DMS53 treated with DMSO at 0.1 percent for 48 hours (cell line): Measurements from ENCODE around the gene MACC1.
"Not testable (repeated sequence)": the region's sequence is repeated elsewhere in the genome, so short reads cannot be mapped to it uniquely, and the experiment has no call there.

ENCODE experiments used
- DNase-seq: peaks from one replicate; lab custom pipeline; 2025; ENCODE audit not compliant: unreplicated experiment; lab: John Stamatoyannopoulos, UW

The MACC1 gene

GRCh38 chr7:20133803-20134202 is 83.4 kb downstream of the MACC1 start:
- no peak for DNase-seq

GRCh38 chr7:20132585-20132984 is 84.6 kb downstream of the MACC1 start:
- DNase-seq: no peak

DNA sequence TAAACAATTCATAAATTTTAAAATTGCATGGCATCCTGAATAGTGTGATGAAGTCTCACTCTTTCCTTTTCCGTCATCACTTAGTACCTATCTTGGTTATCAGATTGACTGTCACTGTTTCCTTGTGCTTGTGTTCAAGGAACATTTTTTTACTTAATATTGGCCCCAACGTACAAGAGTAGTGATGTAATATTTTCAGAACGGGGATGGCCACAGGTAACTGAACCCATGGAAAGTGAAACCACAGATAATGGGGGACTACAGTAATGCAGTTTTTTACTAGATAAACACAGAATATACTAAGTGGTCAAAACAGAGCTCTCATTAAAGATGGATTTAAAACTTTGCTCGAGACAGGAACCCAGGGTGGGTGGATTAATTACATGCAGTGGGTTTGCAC is 85.4 kb downstream of the MACC1 start:
- no peak for DNase-seq

DNA sequence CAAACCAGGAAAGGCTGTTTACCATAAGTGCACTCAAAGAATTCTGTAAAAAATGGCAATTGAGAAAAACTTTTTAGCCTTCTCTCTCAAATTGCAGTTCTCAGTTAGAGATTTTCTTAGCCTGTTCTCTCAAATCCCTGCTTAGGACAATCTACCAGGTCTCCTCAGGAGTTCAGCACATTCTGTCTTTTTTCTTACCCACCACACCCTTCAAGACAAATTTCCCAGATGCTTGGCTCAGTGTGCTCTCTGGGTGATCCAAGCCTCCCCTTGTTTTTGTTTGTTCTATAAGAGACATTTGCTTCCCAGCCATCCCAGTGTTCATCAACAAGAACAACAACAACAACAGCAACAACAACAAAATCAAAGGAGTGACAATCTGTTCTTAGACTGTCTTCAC is 87.3 kb downstream of the MACC1 start:
- no peak for DNase-seq

GRCh38 chr7:20128001-20128400 is 89.2 kb downstream of the MACC1 start:
- DNase-seq: no peak

DNA sequence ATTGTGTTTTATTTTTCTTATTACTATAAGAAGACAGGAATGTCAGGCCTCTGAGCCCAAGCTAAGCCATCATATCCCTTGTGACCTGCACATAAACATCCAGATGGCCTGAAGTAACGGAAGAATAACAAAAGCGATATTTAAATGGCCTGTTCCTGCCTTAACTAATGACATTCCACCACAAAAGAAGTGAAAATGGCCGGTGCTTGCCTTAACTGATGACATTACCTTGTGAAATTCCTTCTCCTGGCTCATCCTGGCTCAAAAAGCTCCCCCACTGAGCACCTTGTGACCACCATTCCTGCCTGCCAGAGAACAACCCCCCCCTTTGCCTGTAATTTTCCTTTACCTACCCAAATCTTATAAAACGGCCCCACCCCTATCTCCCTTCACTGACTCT is 91.1 kb downstream of the MACC1 start:
- DNase-seq: not testable (repeated sequence)

- not testable (repeated sequence) for DNase-seq
Measured at GRCh38 chr7:20124087-20124486, 93.1 kb downstream of the MACC1 start.

DNA sequence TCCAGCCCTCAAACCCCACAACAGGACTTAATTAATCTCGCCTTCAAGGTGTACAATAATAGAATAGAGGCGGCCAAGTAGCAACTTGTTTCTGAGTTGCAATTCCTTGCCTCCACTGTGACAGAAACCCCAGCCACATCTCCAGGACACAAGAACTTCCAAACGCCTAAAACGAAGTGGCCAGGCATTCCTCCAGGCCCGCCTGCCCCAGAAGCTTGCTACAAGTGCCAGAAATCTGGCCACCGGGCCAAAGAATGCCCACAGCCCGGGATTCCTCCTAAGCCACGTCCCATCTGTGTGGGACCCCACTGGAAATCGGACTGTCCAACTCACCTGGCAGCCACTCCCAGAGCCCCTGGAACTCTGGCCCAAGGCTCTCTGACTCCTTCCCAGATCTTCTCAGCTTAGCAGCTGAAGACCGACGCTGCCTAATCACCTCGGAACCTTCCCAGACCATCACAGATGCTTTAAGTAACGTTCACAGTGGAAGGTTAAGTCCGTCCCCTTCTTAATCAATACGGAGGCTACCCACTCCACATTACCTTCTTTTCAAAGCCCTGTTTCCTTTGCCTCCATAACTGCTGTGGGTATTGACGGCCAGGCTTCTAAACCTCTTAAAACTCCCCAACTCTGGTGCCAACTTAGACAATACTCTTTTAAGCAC is 94.4 kb downstream of the MACC1 start:
- not testable (repeated sequence) for DNase-seq

DNA sequence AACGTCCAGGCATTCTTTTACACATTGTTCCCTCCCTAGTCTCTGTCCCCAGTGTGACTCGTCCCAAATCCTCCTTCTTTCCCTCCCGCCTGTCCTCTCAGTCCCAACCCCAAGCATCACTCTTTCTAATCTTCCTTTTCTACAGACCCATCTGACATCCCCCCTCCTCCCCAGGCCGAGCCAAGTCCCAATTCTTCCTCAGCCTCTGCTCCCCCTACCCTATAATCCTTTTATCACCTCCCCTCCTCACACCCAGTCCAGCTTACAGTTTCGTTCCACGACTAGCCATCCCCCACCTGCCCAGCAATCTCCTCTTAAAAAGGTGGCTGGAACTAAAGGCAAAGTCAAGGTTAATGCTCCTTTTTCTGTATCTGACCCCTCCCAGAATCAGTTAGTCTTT is 95.1 kb downstream of the MACC1 start:
- DNase-seq: no peak

DNA sequence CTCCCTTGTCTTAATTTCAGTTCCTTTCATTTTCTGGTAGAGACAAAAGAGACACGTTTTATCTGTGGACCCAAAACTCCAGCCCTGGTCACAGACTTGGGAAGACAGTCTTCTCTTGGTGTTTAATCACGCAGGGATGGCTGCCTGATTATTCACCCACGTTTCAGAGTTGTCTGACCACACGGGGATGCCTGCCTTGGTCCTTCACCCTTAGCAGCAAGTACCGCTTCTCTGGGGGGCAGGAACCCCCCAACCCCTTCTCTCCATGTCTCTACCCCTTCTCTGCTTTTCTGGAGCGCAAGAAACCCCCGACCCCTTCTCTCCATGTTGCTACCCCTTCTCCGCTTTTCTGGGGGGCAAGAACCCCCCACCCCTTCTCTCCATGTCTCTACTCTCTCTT is 95.8 kb downstream of the MACC1 start:
- DNase-seq: no peak

DNA sequence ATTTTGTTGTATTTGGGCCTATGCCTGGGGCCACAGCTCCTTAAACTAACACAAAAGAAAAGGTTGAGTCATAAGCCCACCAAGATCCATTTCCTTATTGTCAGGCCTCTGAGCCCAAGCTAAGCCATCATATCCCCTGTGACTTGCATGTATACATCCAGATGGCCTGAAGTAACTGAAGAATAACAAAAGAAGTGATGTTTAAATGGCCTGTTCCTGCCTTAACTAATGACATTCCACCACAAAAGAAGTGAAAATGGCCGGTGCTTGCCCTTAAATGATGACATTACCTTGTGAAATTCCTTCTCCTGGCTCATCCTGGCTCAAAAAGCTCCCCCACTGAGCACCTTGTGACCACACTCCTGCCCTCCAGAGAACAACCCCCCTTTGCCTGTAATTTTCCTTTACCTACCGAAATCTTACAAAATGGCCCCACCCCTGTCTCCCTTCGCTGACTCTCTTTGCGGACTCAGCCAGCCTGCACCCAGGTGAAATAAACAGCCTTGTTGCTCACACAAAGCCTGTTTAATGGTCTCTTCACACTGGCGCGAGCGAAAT is 96.5 kb downstream of the MACC1 start:
- DNase-seq: not testable (repeated sequence)

GRCh38 chr7:20116869-20117268 is 100.3 kb downstream of the MACC1 start:
- DNase-seq: no peak

DNA sequence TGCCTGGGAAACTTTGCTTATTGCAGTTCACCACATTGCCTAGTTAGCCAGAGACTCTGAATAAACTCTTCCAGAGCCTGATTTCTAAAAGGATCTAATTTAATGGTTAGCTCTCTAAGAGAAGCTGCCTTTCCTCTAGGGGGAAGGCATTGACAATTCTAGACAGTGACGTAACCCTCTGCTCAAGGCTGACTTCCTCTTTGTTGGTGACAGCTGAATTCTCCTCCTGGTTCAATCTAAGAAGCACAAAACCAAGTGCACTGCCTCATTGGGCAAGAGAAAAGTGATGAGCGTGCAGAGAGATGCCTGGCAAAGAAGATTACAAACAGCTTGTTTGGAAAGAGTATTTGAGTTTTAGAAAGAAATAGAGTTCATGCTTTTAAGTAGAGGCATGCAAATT is 102.7 kb downstream of the MACC1 start:
- no peak for DNase-seq

DNA sequence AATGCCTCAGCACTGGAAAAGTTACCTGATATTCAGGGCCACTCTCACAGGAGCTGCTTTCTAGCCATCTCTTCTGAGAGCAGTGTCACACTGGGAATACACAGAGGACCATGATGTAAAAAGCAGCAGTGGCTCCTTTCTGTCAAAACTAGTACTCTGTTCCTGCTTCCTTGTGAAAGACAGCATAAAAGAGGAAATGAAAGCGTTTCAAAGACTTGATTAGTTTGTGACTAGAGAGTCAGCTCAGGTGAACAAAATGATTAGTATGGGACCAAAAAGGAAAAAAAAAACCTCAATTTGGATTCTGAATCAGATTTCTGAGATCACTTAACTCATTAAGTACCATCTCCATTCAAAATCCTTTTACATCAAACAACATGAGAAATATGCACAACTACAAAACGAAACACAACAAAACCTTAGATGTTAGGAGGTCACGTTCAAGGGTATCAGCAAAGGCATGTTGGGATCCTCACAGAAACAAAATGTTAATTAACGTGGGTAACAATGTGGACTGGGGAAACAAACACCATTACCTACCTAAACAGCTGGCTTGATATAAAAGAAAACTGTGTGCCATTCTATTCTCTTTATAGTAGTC is 103.7 kb downstream of the MACC1 start:
- DNase-seq: no peak

GRCh38 chr7:20112696-20113095 is 104.5 kb downstream of the MACC1 start:
- no peak for DNase-seq

DNA sequence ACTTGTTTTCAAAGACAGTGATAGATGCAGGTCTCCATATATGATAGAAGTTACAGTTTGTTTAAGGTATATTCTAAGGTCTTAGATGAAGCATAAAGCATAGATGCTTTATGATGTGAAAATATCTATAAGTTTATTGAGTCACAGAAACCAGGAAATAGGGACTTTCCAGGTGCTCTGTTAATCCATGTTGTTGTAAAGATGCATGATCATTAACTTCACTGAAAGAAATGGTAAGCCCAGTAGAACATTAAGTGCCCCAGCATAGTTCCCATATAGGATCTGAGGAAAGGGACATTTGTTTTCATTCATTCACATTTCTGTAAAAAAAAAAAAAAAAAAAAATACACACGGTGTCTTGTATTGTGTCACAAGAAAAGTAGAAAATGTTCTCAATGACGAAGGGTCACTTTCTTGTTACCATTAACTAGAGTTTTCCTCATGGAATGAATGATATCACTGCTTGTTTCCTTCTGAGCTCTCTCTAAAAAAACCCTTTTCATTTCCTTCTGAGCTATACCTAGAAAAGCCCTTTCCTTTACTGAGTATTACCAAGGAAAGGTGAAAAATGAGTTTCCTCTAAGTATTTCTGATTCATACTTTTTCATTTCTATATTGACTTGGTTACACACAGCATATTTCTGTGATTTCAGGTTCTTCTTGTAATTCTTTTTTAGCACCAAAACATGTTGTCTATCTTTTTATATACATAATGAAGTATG is 105.2 kb downstream of the MACC1 start:
- no peak for DNase-seq

- no peak for DNase-seq
Measured at GRCh38 chr7:20107582-20107981, 109.6 kb downstream of the MACC1 start.

DNA sequence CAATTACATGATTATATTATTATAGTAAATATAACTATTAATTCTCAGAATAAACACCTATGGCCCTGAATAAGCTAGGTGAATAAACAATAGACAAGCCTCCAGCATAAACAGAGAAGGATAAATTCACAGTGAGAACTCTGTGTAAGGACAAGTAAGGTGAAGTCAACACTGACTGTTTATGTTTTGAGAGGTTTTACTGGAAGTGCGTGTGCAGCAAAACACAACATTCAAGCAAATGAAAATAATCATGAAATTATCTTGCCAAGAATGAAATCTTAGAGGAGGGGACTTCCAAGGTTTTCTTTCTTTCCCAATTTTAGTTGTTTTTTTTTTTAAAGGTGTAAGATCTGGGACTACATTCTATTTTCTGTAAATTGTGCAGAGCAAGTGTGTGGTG is 112.5 kb downstream of the MACC1 start:
- DNase-seq: no peak

DNA sequence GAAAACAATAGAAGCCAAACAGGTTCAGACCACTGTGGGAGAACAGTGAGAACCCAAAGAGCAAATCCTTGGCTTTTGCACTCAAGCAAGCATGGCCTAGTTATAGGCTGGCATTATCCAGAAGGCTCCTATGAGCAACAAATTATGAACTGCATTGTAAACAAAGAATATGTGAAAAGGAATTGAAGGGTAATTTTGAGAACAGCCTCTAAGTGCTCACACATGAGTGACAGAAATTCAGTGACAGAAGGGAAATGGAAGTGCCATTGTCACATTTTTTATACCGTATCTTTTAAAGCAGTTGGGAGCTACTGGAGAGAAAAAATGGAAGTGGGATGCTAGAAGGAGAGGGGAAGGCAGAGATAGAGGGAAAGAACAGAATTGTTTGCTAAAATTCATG is 114.2 kb downstream of the MACC1 start:
- no peak for DNase-seq

- DNase-seq: no peak
Measured at GRCh38 chr7:20095862-20096261, 121.3 kb downstream of the MACC1 start.

GRCh38 chr7:20095436-20095835 is 121.7 kb downstream of the MACC1 start:
- DNase-seq: no peak

DNA sequence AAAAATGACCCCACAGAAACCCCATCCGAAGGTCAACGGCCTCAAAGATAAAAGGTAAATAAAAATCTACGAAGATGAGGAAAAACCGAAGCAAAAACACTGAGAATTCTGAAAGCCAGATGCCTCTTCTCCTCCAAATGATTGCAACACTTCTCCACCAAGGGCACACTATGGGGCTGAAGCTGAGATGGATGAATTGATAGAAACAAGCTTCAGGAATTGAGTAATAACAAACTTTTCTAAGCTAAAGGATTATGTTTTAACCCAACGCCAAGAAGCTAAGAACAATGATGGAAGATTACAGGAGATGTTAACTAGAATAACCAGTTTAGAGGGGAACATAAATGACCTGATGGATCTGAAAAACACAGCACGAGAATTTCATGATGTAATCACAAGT is 127.8 kb downstream of the MACC1 start:
- no peak for DNase-seq
